HEK293T (cell line): ENCODE results near the gene RBAK.
"Not testable (repeated sequence)": the region's sequence is repeated elsewhere in the genome, so short reads cannot be mapped to it uniquely, and the experiment has no call there.

Experiments
- BHLHE40 ChIP-seq: fragments of 450-650 bp; IDR thresholded peaks from 2 replicates; pipeline ENCODE4 v1.6.1; 2016; ENCODE audit warnings: mild to moderate bottlenecking, moderate library complexity, borderline replicate concordance
- ELF4 ChIP-seq: fragments of 450-650 bp; IDR thresholded peaks from 2 replicates; pipeline ENCODE4 v1.6.1; 2017; ENCODE audit warnings: antibody characterized with exemption
- FOXK2 ChIP-seq: fragments of 450-650 bp; IDR thresholded peaks from 2 replicates; pipeline ENCODE4 v1.6.1; 2016; ENCODE audit warnings: mild to moderate bottlenecking
- FOXM1 ChIP-seq: fragments of 450-650 bp; IDR thresholded peaks from 2 replicates; pipeline ENCODE4 v1.6.1; 2017; ENCODE audit warnings: mild to moderate bottlenecking, borderline replicate concordance
- SP1 ChIP-seq: fragments of 450-650 bp; IDR thresholded peaks from 2 replicates; pipeline ENCODE4 v1.6.1; 2017
- SUZ12 ChIP-seq: fragments of 450-650 bp; IDR thresholded peaks from 2 replicates; pipeline ENCODE4 v1.6.1; 2016; ENCODE audit warnings: mild to moderate bottlenecking
- TARDBP ChIP-seq: fragments of 450-650 bp; IDR thresholded peaks from 2 replicates; pipeline ENCODE4 v1.6.1; 2016
- ZNF384 ChIP-seq: fragments of 450-650 bp; IDR thresholded peaks from 2 replicates; pipeline ENCODE4 v1.6.1; 2016
- TF ChIP-seq, protein P1 (sequence below): fragments of 450-650 bp; IDR thresholded peaks from 2 replicates; pipeline ENCODE4 v1.6.1; 2016

GRCh38 chr7:5023626-5024025 is 22.0 kb upstream of the RBAK start:
- not testable (repeated sequence) for TF ChIP-seq SP1, FOXM1, TARDBP, ZNF384, FOXK2, BHLHE40, SUZ12, ELF4
- TF ChIP-seq, protein P1, sequence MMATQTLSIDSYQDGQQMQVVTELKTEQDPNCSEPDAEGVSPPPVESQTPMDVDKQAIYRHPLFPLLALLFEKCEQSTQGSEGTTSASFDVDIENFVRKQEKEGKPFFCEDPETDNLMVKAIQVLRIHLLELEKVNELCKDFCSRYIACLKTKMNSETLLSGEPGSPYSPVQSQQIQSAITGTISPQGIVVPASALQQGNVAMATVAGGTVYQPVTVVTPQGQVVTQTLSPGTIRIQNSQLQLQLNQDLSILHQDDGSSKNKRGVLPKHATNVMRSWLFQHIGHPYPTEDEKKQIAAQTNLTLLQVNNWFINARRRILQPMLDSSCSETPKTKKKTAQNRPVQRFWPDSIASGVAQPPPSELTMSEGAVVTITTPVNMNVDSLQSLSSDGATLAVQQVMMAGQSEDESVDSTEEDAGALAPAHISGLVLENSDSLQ = not testable (repeated sequence)
